ENCODE measurements around the gene OR2L2.
"Not testable (repeated sequence)": the region's sequence is repeated elsewhere in the genome, so short reads cannot be mapped to it uniquely, and the experiment has no call there.

The OR2L2 gene, protein sequence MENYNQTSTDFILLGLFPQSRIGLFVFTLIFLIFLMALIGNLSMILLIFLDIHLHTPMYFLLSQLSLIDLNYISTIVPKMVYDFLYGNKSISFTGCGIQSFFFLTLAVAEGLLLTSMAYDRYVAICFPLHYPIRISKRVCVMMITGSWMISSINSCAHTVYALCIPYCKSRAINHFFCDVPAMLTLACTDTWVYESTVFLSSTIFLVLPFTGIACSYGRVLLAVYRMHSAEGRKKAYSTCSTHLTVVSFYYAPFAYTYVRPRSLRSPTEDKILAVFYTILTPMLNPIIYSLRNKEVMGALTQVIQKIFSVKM

GRCh38 chr1:248029770-248030169 lies at the start of gene OR2L2:
Gene OR2L2, plus strand, starts transcription at chr1:248030070. Its CDS starts 8,198 bp downstream, at chr1:248038268.
- DNase-seq: no peak

GRCh38 chr1:247992986-247993385 lies 36.9 kb upstream of the OR2L2 start:
- DNase-seq: no peak

DNA sequence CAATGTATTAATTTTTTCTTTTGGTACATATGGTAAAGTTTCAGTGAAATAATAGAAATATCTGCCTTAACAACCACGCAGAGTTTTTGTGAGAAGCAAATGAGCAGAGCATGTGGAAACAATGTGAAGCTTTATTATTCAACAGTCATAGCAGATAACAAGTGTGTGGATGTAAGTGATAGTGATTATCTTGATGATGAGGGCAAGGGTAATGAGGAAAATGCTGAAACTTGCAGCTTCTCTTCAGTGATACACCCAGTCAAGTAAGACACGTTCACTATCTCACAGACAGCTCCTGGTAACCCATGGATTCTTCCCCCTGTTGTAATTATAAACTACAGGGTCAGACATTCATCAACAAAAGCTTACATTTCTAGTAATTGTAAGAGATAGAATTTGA lies 31.1 kb upstream of the OR2L2 start:
- no peak for DNase-seq

DNA sequence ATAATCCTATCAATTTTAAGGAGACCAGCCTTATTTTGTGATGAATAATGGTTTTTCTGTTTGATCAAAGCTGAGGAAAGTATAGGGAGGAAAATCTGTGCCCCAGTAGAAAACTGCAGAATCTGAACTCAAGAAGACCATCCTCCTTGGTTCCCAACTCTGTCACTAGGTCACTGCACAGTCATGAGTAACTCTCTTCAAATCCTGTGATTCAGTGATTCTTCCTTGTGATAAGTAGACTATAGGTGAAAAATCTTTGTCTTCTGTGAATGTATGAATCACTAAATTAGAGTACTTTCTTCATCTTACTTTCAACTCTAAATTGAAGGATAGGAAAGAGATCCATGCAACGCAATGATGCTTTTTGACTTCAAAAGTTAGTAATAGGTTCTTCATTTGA lies 29.7 kb upstream of the OR2L2 start:
- DNase-seq: no peak

GRCh38 chr1:248007778-248008177 lies 22.1 kb upstream of the OR2L2 start:
- no peak for DNase-seq

DNA sequence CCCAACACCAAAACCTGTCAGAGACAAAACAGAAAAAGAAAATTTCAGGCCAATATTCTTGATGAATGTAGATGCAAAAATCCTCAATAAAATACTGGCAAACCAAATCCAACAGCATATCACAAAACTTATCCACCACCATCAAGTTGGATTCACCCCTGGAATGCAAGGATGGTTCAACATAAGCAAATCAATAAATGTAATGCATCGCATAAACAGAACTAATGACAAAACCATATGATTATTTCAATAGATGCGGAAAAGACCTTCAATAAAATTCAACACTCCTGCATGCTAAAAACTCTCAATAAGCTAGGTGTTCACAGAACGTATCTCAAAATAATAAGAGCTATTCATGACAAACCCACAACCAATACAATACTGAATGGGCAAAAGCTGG lies 20.2 kb upstream of the OR2L2 start:
- DNase-seq: no peak

- no peak for DNase-seq
Measured at GRCh38 chr1:248013229-248013710, 16.6 kb upstream of the OR2L2 start, which contains the start of gene OR2L5. Gene OR2L5, plus strand, starts transcription at chr1:248013660. Its CDS starts 8,288 bp downstream, at chr1:248021948.

DNA sequence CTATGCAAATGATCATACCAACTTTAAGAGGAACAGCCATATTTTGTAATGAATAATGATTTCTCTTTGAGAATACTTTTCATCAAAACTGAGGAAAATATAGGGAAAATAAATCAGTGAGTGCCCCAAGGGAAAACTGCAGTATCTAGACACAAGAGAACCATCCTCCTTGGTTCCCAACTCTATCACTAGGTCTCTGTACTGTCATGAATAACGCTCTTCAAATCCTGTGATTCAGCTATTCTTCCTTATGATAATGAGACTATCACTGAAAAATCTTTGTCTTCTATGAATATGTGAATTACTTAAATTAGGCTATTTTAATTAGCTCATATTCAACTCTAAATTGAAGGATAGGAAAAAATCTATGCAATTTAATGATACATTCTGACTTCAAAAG lies 14.1 kb upstream of the OR2L2 start:
- DNase-seq: no peak

- DNase-seq: no peak
Measured at GRCh38 chr1:248045209-248045608, 15.3 kb downstream of the OR2L2 start.

DNA sequence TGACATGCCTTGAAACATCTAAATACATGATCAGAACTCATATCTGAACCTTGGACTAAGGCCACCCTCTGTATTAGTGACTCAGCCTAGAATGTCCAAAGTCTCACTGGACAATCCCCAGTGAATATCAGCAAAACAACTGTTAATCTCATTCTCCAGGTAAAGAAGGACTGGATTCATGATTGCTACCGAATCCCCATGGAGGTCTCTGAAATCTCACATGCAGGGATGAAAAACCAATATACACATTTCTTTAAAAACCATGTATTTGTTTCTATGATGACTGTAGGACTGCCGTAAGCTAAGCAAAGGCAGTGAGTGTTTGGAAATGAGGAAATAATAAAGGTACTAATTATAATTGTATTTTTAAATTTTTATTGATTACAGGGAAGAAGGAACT lies 16.7 kb downstream of the OR2L2 start, which contains the start of gene OR2L3:
TSS of gene OR2L3 (plus strand) at position 301 of the 400 bp plus-strand sequence. CDS start 13,846 bp downstream, outside the sequence.
- DNase-seq: no peak

- DNase-seq: no peak
Measured at GRCh38 chr1:248047008-248047407, 17.1 kb downstream of the OR2L2 start.

DNA sequence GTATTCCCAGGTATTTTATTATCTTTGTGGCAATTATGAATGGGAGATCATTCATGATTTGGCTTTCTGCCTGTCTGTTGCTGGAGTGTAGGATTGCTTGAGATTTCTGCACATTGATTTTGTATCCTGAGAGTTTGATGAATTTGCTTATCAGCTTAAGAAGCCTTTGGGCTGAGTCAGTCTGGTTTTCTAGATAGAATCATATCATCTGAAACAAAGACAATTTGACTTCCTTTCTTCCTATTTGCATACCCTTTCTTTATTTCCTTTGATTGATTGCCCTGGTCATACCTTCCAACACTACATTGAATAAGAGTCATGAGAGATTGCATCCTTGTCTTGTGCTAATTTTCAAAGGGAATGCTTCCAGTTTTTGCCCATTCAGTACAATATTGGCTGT lies 24.8 kb downstream of the OR2L2 start:
- no peak for DNase-seq

GRCh38 chr1:248055261-248055660 lies 25.4 kb downstream of the OR2L2 start:
- no peak for DNase-seq

GRCh38 chr1:248065071-248065470 lies 35.2 kb downstream of the OR2L2 start:
- no peak for DNase-seq

- no peak for DNase-seq
Measured at GRCh38 chr1:248065604-248066003, 35.7 kb downstream of the OR2L2 start.

DNA sequence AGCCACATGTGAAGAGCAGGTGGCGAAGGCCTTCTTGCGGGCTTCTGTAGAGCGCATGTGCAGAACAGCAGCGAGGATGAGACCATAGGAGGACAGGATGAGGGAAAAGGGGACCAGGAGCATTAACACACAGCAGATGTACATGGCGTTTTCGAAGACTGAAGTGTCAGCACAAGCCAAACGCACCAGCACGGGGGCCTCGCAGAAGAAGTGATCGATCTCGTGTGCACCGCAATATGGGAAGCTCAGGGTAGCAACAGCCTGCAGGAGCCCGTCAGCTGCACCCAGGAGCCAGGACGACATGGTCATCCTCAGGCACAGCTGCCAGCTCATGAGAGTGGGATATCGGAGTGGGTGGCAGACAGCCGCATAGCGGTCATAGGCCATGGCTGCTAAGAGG lies 54.0 kb downstream of the OR2L2 start:
- DNase-seq: not testable (repeated sequence)
